Heart left ventricle (tissue), 16 donors: Measurements from ENCODE around the gene UNKL. TPM values are rescaled to one million over a fixed set of nuclear protein-coding genes. Genes with fewer than 3 reads are reported as not detected.

Experiments
- ATAC-seq, 4 donors: fragments of 200-7000 bp; cut with Tn5 transposase; one replicate each; pipeline ENCODE4 v1.9.1; 2020 to 2022; ENCODE audit warnings: moderate library complexity in 4 of 4, mild to moderate bottlenecking in 3 of 4, moderate number of reproducible peaks in 1 of 4
- DNase-seq, 5 donors: peaks; one replicate each; pipeline ENCODE4 v3.0.0-alpha.2; 2020
- H3K27ac ChIP-seq, 12 donors: fragments of 200-600 bp; sonication (generic) in 4 of 12; one replicate each; pipeline versions ENCODE4 v1.5.0 to v1.8.0; 2016 to 2022; ENCODE audit warnings: mild to moderate bottlenecking in 2 of 12
- H3K27me3 ChIP-seq, 9 donors: fragments of 200-600 bp; sonication (generic) in 2 of 9; one replicate each; pipeline versions ENCODE4 v1.5.1 to v1.8.0; 2016 to 2022; ENCODE audit warnings: mild to moderate bottlenecking in 3 of 9
- H3K36me3 ChIP-seq, 9 donors: fragments of 200-600 bp; sonication (generic) in 2 of 9; one replicate each; pipeline versions ENCODE4 v1.5.0 to v1.8.0; 2018 to 2022; ENCODE audit warnings: mild to moderate bottlenecking in 2 of 9
- H3K4me1 ChIP-seq, 12 donors: fragments of 200-600 bp; sonication (generic) in 4 of 12; one replicate each; pipeline versions ENCODE4 v1.5.0 to v1.8.0; 2016 to 2022; ENCODE audit warnings: mild to moderate bottlenecking in 3 of 12
- H3K4me3 ChIP-seq, 12 donors: fragments of 200-600 bp; sonication (generic) in 4 of 12; one replicate each; pipeline versions ENCODE4 v1.5.0 to v1.8.0; 2017 to 2022; ENCODE audit warnings: mild to moderate bottlenecking in 9 of 12, moderate library complexity in 4 of 12
- H3K9me3 ChIP-seq, 12 donors: fragments of 200-600 bp; sonication (generic) in 4 of 12; one replicate each; pipeline versions ENCODE4 v1.5.0 to v1.8.0; 2016 to 2022; ENCODE audit warnings: mild to moderate bottlenecking in 1 of 12
- POLR2A ChIP-seq, 2 donors: fragments of 450-650 bp; IDR thresholded peaks; one replicate each; pipeline ENCODE4 v1.6.1; 2017; ENCODE audit warnings: antibody characterized with exemption in 2 of 2, mild to moderate bottlenecking in 2 of 2, moderate library complexity in 2 of 2
- WGBS, 4 donors: extraction: QIAGEN DNeasy Blood & Tissue Kit in 2 of 4; methylation state at CpG; one replicate each; pipeline versions ENCODE4 v1.1.5 to v1.1.7; 2013 to 2018; 5-methylcytosine and 5-hydroxymethylcytosine counted together
- intact Hi-C, 10 donors: fragments of 100-400 bp; cut with DNase I; formaldehyde crosslinking; loops; one replicate each; pipeline versions ENCODE4 v1.11.1 to v1.14.2; 2022
- polyA plus RNA-seq, 2 donors: library from polyadenylated mRNA; stranded (reverse); fragments of 200-250 nt; gene quantifications; one replicate each; pipeline ENCODE4 v1.2.3, GENCODE V29; 2013
- total RNA-seq, 9 donors: library from RNA; depleted of rRNA in 2 of 9; stranded (reverse); fragments of >200 nt in 2 of 9; fragmentation: NEBNext Ultra II Directional in 3 of 9; extraction: Animal tissue kit (Norgen Biotek cat#: 25700) in 3 of 9; gene quantifications; one replicate each; pipeline versions ENCODE4 v1.1.0 to v1.2.4, GENCODE V29; 2016 to 2023
- TF ChIP-seq, protein P1 (sequence below), 12 donors: fragments of 200-600 bp; sonication (generic) in 4 of 12; IDR thresholded peaks; one replicate each; pipeline versions ENCODE4 v1.5.0 to v1.8.0; 2018 to 2022; ENCODE audit warnings: antibody characterized with exemption in 12 of 12, mild to moderate bottlenecking in 5 of 12
- donor health status: ischemic (EF 13 %, LVEDD 7.1; RV severe dilation, severe dysfunction).
- donor health status: healthy with polysubstance abuse.
- donor health status: DM: no; HTN: yes; CAD: no.
- donor health status: DM: no; HTN: no; CAD: no.
- donor health status: ischemic (EF 25% LVEDD 6.9; RV normal size, moderate dysfunction).
- donor health status: ischemic (EF 25% LVEDD 5.7; RV mildly dilated, moderate dysfunction).
- donor health status: healthy.
- donor health status: DM: yes; HTN: yes; CAD: no.
- donor health status: ischemic (EF 35%, LVEDD 5.7; RV mildly dilated, moderate dysfunction).
- donor health status: nonischemic (EF 11% LVEDD 7.7; RV severe dilation, severe dysfunction).
- donor health status: DM: yes; HTN: yes; CAD: no.
- donor health status: PGD.
- donor health status: ischemic (EF 29% LVEDD 5.4; RV normal size, mild dysfunction).
- donor health status: nonischemic (EF 23%, LVEDD 6.1; RV moderate dilation, normal function).

UNKL gene
- total and polyA plus RNA-seq, 11 donors, result 4.3 to 18.3 (median 9.2) TPM

DNA sequence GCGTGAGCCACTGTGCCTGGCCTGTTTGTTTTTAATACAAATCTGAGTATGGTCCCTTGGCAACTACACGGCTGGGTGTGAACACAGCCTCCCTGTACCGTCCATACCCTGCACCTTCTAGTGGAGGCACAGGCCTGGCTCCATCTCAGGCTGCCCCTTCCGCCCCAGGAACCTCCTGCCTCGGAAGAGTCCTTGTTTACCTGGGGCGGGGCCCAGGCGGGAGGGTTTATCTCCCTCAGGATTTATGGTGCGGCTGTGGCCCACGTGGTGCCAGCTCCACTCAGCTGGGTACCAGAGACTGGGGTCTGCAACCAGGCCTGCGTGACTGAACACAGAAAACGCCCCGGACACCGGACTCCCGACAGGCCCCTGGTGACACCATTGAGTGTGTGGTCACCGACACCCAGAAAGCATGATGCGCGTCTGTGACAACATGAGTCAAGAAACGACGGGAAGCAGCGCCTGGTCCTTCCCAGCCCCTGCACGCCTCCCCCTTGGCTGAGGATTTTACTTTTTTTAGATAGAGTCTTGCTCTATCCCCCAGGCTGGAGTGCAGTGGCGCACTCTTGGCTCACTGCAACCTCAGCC lies 19.0 kb downstream of the UNKL start:
- H3K9me3 ChIP-seq, result no peaks in the 10 kb centered on the region
- ATAC-seq (no peak), DNase-seq (no peak)
- no peak overlapping the region for H3K27ac ChIP-seq
- 93 to 94% (median 94%) methylated on average over 15 to 22 of the region's 22 CpGs for WGBS, 4 donors
- intact Hi-C loops, result no loop called here
- H3K4me3 ChIP-seq, result no peak overlapping the region
- TF ChIP-seq, protein P1, sequence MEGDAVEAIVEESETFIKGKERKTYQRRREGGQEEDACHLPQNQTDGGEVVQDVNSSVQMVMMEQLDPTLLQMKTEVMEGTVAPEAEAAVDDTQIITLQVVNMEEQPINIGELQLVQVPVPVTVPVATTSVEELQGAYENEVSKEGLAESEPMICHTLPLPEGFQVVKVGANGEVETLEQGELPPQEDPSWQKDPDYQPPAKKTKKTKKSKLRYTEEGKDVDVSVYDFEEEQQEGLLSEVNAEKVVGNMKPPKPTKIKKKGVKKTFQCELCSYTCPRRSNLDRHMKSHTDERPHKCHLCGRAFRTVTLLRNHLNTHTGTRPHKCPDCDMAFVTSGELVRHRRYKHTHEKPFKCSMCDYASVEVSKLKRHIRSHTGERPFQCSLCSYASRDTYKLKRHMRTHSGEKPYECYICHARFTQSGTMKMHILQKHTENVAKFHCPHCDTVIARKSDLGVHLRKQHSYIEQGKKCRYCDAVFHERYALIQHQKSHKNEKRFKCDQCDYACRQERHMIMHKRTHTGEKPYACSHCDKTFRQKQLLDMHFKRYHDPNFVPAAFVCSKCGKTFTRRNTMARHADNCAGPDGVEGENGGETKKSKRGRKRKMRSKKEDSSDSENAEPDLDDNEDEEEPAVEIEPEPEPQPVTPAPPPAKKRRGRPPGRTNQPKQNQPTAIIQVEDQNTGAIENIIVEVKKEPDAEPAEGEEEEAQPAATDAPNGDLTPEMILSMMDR (IDR thresholded peaks at IDR 0.05), result no peak
- no peak for TF ChIP-seq POLR2A (IDR thresholded peaks at IDR 0.05)
- no peaks in the 10 kb centered on the region for H3K27me3 ChIP-seq
- peaks cover 0 to 87% (median 77%) of the 10 kb centered on the region in 9 donors for H3K36me3 ChIP-seq
- no peaks in the 10 kb centered on the region for H3K4me1 ChIP-seq

DNA sequence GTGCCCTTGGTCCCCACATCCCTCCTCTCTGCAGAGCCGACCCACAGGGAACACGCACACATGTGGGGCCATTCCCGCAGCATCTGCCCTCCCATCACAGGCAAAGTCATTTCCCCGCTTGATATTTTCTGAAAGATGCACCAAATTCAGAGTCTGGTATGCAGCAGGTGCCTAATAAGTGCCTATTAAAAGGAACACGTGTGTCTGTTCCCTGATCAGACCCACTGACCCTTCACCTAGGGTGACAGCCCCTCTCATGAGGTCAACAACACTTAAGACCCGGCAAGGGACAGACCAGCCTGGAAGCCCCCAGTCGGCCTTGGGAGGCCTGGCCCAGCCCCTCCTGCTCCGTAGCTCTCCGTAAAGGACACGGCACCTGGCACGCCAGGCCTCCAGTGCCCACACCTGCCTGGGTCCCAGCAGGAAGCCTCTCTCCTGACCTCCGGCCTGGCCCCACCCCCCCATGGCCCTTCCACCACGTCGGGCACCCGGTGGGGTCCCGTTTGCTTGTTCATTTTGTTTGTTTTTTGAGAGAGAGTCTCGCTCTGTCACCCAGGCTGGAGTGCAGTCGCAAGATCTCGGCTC lies 20.0 kb downstream of the UNKL start:
- H3K27me3 ChIP-seq, result no peaks in the 10 kb centered on the region
- intact Hi-C loops, result no loop called here
- H3K4me3 ChIP-seq, result no peak overlapping the region
- no peak overlapping the region for H3K27ac ChIP-seq
- whole genome bisulfite sequencing, 4 donors, result 91 to 94% (median 92%) methylated on average over 19 of the region's 19 CpGs
- H3K36me3 ChIP-seq, result peaks cover 0 to 87% (median 79%) of the 10 kb centered on the region in 9 donors
- ATAC-seq (no peak), DNase-seq (no peak)
- no peaks in the 10 kb centered on the region for H3K4me1 ChIP-seq
- no peaks in the 10 kb centered on the region for H3K9me3 ChIP-seq
- TF ChIP-seq, protein P1 (IDR thresholded peaks at IDR 0.05), result no peak
- TF ChIP-seq POLR2A (IDR thresholded peaks at IDR 0.05), result no peak

DNA sequence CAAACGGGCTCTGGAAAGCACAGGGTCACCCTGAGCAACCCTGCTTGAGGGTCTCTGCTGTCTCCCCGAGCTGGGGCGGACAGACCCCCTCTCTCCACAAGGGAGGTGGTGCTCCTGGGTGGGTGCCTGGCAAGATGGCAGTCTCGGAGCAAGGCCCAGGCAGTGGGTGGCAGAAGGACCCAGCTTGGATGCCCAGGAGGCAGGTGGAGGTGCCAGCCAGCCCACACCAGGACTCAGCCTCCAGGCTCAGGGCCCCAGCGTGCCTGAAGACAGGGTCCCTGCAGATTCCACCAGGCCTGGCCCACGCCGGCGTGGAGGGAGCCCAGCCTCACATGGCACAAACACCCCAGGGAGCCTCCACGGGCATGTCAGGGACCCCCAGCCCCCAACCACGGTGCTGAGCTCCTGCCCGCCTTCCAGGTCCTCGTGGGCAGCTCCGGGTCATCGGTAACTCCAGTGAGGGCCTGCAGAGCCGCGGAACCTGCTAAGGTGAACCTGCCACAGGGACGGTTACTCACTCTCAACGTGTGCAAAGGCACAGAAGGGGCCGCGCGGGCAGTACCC lies 20.8 kb downstream of the UNKL start:
- TF ChIP-seq POLR2A (IDR thresholded peaks at IDR 0.05), result no peak
- TF ChIP-seq, protein P1 (IDR thresholded peaks at IDR 0.05), result no peak
- Histone ChIP-seq H3K27ac (no peak overlapping the region), H3K4me1 (no peaks in the 10 kb centered on the region), H3K27me3 (no peaks in the 10 kb centered on the region), H3K36me3 (peaks cover 0 to 87% (median 78%) of the 10 kb centered on the region in 9 donors), H3K4me3 (no peak overlapping the region), H3K9me3 (no peaks in the 10 kb centered on the region)
- WGBS, 4 donors, result 96 to 97% (median 96%) methylated on average over 20 to 21 of the region's 21 CpGs
- DNase-seq (no peak), ATAC-seq (peak in 1 of 4 donors; percentile 18)
- intact Hi-C loops, result no loop called here

DNA sequence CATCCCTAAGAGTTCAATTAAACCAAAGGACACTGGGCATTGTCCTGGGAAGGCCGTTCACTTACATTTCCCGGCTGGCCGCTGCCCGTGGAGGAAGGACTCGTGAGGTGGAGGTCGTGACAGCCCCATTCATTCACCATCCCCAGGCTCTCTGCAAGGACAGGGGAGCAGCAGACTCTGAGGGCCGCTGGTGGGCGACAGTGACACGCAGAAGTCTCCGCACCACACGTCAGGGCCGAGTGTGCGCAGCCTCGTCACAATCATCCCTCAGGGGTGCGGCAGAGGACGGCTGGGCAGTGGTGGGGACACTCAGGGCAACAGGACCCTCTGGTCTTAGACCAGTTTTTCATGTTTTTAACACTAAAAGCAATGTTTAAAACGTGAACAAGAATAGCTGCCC lies 21.7 kb downstream of the UNKL start:
- intact Hi-C loops, result no loop called here
- H3K27ac ChIP-seq, result no peak overlapping the region
- peaks cover 0 to 87% (median 76%) of the 10 kb centered on the region in 9 donors for H3K36me3 ChIP-seq
- no peak for ATAC-seq
- no peaks in the 10 kb centered on the region for H3K4me1 ChIP-seq
- DNase-seq, result no peak
- no peaks in the 10 kb centered on the region for H3K9me3 ChIP-seq
- no peak overlapping the region for H3K4me3 ChIP-seq
- no peak for TF ChIP-seq POLR2A (IDR thresholded peaks at IDR 0.05)
- TF ChIP-seq, protein P1 (IDR thresholded peaks at IDR 0.05), result no peak
- WGBS, 4 donors, result 91 to 96% (median 94%) methylated on average over 17 of the region's 17 CpGs
- no peaks in the 10 kb centered on the region for H3K27me3 ChIP-seq
